Esophagus squamous epithelium (tissue), 4 donors: ENCODE data around the gene TIE1.

Experiments
- POLR2A ChIP-seq, 4 donors: fragments of 450-650 bp; IDR thresholded peaks; one replicate each; pipeline ENCODE4 v1.6.1; 2017; ENCODE audit warnings: antibody characterized with exemption in 4 of 4, mild to moderate bottlenecking in 4 of 4, moderate library complexity in 3 of 4
- TF ChIP-seq, protein P1 (sequence below), 6 experiments: fragments of 450-650 bp in 4 of 6; fragments of 200-600 bp in 2 of 6; sonication (generic) in 2 of 6; IDR thresholded peaks; one replicate each; pipeline ENCODE4 v1.5.1; 2016 to 2019; ENCODE audit warnings: antibody characterized with exemption in 6 of 6, mild to moderate bottlenecking in 4 of 6, moderate library complexity in 4 of 6

DNA sequence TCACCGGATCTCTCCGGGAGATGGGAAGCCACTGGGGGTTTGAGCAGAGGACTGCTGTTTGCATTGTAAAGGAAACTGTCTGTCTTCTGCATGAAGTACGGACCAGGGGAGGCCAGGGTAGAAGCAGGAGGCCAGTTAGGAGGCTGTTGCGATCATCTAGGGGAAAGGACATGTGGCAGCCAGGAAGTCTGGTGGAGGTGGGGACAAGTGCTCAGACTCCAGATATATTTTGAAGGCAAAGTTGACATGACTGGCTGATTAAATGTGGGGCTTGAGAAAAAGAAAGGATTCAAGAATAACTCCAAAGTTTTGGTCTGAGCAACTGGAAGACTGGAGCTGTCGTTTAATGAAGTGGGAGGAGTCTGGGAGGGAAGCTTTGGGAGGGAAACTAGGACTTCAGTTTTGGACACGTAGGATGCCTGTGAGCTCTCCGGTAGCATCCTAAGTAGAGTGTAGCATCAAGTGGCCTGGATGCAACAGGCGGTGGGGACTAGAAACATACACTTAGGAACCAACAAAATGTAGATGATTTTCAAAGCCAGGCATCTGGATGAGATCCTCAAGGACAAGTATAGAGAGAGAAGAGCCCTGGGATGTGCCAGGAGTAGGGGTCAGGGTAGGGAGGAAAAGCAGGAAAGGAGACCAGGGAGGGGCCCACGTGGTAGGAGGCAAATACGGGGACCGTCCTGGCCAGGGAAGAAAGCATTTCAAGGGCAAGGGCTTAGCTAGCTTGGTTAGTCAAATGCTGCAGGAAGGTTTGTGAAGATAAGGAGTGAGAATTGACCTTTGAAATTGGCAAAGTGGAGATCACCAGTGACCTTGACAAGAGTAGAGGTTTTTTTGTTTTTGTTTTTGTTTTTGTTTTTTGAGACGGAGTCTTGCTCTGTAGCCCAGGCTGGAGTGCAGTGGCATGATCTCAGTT is 11.7 kb upstream of the TIE1 start:
- TF ChIP-seq, protein P1, sequence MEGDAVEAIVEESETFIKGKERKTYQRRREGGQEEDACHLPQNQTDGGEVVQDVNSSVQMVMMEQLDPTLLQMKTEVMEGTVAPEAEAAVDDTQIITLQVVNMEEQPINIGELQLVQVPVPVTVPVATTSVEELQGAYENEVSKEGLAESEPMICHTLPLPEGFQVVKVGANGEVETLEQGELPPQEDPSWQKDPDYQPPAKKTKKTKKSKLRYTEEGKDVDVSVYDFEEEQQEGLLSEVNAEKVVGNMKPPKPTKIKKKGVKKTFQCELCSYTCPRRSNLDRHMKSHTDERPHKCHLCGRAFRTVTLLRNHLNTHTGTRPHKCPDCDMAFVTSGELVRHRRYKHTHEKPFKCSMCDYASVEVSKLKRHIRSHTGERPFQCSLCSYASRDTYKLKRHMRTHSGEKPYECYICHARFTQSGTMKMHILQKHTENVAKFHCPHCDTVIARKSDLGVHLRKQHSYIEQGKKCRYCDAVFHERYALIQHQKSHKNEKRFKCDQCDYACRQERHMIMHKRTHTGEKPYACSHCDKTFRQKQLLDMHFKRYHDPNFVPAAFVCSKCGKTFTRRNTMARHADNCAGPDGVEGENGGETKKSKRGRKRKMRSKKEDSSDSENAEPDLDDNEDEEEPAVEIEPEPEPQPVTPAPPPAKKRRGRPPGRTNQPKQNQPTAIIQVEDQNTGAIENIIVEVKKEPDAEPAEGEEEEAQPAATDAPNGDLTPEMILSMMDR (IDR thresholded peaks at IDR 0.05), result no peak
- TF ChIP-seq POLR2A (IDR thresholded peaks at IDR 0.05), result no peak
